ENCODE results near the gene PELI2. TPM values are rescaled to one million over a fixed set of nuclear protein-coding genes. Genes with fewer than 3 reads are reported as not detected.
A peak's percentile ranks its signal among the peaks of the same experiment; 100 is the strongest.

Gene PELI2, protein sequence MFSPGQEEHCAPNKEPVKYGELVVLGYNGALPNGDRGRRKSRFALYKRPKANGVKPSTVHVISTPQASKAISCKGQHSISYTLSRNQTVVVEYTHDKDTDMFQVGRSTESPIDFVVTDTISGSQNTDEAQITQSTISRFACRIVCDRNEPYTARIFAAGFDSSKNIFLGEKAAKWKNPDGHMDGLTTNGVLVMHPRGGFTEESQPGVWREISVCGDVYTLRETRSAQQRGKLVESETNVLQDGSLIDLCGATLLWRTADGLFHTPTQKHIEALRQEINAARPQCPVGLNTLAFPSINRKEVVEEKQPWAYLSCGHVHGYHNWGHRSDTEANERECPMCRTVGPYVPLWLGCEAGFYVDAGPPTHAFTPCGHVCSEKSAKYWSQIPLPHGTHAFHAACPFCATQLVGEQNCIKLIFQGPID
- polyA plus RNA-seq (ENCODE audit: insufficient read length in 12 of 12) = 10 to 100 TPM in 2 of 12 donors, 1 to 10 TPM in 9, not detected in 1; 3.6 to 17.7 (median 5.0) TPM
- long read RNA-seq, donor 1 = 0 reads
- long read RNA-seq, donor 2 = 0 reads
- long read RNA-seq, donor 3 = 0 reads
- long read RNA-seq, donor 4 = 0 reads
- long read RNA-seq, donor 5, full-length matches to known transcripts = 2 of 2 reads
- long read RNA-seq, donor 5, partial matches to known transcripts = 0 of 2 reads
- long read RNA-seq, donor 5, other reads (novel, unspliced or antisense) = 0 of 2 reads
- long read RNA-seq, donor 6 = 0 reads
- long read RNA-seq, donor 7 = 0 reads
- long read RNA-seq, donor 8, full-length matches to known transcripts = 1 of 1 reads
- long read RNA-seq, donor 8, partial matches to known transcripts = 0 of 1 reads
- long read RNA-seq, donor 8, other reads (novel, unspliced or antisense) = 0 of 1 reads
- long read RNA-seq, donor 9 = 0 reads
- long read RNA-seq, donor 10, full-length matches to known transcripts = 1 of 1 reads
- long read RNA-seq, donor 10, partial matches to known transcripts = 0 of 1 reads
- long read RNA-seq, donor 10, other reads (novel, unspliced or antisense) = 0 of 1 reads
- long read RNA-seq, donor 11, full-length matches to known transcripts = 1 of 1 reads
- long read RNA-seq, donor 11, partial matches to known transcripts = 0 of 1 reads
- long read RNA-seq, donor 11, other reads (novel, unspliced or antisense) = 0 of 1 reads

DNA sequence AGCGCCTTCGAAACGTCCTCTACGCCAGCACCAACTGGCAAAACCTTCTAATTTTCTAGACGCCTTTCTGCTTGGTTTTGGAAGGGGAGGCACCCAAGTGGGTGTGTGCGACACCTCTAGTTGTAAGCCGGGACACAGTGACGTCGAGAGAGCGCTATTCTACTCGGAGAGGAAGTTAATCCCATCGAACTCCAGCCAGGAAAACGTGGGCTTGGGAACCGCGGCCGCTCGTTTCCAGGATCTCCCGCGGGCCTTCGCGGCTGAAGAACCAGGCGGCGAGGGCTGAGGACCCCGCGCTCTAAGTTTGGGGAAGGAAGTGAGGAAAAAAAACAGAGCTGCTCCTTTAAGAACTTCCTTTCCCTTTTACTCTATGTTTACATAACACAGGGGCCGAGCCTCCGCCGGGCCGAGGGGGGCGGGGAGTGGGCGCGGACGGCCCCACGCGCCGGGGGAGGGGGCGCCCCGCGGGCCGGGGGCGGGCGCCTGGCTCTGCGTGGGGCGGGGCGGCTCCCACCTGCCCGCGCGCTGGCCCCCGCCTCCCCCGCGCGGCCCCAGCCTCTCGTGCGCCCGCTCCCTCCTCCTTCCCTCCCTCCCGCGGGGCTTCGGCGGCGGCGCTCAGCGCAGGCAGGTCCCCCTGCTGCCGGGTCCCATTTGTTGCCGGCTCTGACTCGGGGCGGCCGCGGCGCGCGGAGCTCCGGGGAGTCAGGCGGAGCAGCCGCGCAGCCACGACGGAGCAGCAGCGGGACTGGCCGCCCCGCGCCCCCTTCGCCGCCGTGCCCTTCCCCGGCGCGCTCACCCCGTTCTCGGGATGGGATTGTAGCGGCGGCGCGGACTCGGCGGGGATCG lies at the start of gene PELI2:
TSS of gene PELI2 (plus strand) at position 647 of the 846 bp plus-strand sequence. CDS start 250 bp downstream, outside the sequence.
- DNase-seq = peak; percentile 63

DNA sequence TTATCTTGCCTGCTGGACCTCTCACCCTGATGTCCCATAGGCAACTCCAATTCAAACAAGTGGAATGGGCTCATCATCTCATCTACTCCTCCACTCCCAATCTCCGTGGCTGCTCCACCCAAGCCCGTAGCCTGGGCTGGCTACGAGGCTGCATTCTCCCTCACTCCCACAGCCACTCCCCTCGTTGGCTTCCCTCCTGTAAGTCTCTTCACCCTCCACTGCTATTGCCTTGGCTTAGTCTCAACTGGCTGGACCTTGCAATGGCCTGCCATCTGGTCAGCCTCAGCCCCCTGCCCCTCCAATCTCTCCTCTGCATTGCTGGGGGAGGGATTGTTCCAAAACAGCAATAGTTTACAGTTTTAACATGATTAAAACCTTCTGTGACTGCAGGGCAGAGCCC lies 44.4 kb upstream of the PELI2 start:
- no peak for DNase-seq

DNA sequence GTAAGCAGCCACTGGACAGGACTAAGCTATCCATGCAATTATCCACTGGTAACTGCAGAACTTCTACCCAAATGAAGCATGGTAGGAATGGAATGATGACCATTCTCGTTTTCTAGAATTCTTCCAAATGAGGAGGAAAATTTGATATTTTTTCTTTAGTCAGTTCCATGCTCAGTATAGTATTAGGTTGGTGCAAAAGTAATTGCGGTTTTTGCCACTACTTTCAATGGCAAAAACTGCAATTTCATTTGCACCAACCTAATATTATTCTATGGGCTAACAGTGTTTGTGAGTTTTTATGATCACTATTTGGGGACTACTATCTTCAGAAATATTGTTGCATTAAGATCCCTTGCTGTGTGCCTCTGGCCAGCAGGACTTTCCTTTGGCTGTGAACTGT lies 42.9 kb upstream of the PELI2 start:
- DNase-seq = no peak

DNA sequence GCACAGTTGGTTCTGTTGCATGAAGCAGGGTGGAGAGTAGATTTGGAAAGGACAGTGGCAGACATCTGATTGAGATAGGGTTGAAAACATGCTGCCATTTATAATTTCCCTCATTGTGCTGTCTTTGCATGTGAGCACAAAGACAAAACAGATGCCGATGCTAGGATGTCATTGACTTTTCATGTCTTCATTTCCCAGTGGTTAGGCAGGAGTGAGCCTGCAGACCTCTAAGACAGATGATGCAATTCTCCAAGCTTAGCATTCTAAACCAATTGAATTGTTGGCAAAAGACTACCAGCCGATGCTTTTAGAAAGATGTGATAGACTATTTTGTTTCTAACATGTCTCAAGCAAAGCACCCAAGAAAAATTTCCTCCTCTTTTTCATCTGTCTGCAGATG lies 37.1 kb upstream of the PELI2 start:
- DNase-seq = no peak

DNA sequence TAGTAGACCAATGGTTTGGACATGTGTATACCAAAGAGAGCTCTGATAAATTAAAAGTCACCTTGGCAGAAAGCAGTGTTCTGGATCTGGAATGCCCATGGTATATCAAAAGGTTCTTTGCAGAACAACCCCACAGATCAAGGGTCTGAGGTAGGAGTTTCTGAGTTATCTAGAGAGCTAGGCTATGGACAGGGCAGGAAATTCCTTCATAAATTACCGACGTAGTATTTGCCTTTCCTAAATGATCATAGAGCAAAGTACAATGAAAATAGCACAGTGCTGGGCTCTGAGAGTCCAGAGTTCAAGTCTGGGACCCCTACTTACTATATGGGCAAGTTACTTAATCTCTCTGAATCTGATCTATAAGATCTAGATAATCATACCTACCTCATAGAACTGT lies 35.3 kb upstream of the PELI2 start:
- DNase-seq = no peak

DNA sequence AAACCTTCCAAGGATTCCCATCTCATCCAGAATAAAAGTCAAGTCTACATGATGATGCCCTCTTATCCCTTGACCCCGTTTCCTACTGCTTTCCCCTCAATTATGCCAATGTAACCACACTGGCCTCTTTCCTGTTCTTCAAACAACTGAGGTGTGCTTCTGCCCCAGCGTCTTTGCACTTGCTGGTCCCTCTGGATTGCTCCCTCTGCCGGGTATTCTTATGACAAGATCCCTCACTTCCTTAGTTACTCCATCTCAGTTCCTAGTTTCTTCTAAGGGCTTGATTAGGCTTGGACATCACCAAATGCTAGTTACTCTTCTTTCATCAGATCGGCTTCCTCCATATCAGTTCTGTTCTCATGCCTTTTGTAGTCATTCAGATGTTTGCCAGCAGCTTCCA lies 32.7 kb upstream of the PELI2 start:
- no peak for DNase-seq

DNA sequence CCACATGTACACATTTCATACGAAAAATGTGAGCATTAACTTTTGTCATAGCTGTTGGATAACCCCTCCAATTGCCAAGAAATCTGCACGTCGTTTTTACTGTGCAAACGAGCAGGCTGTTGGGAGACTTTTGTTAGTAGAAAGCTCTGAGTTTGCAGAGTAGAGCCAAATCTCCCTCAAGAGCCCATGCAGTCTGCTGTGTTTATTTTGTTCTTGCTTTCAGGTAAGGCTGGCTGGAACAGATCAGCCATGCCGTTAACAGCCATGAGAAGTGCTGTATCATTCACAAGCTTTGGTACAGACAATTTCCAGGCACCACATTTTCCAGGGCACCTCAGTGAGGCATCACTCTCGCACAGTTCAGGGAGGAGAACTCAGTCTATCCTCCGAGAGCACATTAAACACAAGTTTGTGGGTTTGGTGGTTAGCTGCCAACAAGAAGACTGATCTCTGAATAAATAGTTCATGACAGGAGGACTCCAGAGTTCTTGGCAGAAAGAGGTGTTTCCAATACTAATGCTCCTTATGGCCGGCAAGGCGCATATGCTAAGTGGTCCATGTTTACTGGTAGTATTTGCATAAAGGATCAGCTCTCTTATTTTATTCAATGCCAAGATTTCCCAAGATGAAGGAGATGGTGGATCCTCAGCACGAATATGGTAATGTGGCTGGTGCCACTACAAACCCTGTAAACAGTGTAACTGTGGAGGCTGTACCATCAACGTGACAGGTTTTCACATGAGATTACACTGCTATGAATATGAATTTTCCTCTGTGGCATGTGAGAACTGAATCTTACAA lies 30.3 kb upstream of the PELI2 start:
- peak; percentile 45 for DNase-seq

DNA sequence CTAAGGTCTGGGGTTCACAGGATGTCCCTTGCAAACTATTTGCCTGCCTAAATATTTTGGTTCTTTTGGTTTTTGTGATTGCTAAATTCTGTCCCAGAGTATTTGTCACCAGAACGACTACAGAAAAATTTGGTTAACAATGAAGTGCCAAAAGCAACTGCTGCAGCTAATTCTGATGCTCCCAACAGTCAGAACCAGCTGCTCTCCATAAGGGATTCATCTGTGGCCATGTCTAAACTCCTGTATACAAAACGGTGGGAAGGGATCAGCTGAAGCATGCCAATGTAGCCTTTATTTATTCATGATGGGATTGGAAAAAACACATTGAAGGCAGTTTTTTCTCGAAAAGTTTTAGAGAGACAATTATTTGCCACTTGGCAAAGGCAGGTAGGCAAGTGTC lies 29.3 kb upstream of the PELI2 start:
- no peak for DNase-seq

DNA sequence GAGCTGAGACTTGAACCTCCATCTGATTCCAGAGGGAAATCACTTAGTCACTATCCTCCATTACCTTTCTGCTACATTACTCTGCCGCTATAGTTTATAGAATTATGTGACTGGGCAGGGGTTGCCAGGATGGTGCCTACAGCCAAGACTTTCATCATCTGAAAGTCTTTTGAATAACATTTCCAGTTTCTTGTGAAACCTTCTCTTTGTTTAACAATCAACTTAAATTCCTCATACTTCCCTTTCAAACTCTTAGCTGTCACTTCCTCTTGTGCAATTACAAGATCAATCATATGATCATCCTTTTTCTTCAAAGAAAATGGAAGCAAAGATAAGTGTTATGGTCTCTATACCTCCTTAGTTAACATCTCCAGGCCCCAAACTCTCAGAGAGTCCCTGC lies 25.4 kb upstream of the PELI2 start:
- DNase-seq = no peak

DNA sequence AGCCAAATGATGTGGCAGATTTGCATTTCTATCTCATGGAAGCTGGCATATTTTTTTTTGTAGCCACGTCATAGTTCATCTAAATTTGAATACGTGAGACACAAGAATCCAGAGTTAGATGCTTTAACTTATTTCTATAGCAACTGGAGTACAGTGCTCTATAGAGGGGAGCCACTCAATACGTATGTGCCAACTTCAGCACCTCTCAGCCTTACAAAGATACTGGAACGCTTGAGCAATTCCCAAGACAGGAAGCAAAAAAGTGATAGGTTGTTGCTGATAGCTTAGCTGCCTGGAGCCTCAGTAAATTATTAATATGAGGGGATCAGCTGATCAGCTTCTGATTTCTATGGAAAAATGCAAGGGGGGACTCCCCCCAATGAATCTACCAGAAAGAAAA lies 24.1 kb upstream of the PELI2 start:
- DNase-seq = no peak

DNA sequence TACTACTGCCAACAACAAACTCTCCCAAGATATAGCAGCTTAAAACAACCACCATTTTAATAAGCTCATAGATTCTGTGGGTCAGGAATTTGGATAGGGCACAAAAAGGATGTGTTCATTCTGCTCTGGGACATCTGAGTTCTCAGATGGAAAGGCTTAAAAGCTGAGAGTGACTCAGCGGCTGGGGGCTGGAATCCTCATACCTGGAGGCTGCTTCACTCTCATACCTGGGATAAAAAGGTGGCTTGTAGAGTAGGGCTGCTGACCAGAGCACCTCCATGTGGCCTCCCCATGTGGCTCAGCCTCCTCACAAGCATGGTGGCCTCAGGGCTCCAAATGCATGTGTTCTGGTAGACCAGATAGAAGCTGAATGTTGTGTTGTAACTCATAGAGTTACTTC lies 20.2 kb upstream of the PELI2 start:
- DNase-seq = no peak

DNA sequence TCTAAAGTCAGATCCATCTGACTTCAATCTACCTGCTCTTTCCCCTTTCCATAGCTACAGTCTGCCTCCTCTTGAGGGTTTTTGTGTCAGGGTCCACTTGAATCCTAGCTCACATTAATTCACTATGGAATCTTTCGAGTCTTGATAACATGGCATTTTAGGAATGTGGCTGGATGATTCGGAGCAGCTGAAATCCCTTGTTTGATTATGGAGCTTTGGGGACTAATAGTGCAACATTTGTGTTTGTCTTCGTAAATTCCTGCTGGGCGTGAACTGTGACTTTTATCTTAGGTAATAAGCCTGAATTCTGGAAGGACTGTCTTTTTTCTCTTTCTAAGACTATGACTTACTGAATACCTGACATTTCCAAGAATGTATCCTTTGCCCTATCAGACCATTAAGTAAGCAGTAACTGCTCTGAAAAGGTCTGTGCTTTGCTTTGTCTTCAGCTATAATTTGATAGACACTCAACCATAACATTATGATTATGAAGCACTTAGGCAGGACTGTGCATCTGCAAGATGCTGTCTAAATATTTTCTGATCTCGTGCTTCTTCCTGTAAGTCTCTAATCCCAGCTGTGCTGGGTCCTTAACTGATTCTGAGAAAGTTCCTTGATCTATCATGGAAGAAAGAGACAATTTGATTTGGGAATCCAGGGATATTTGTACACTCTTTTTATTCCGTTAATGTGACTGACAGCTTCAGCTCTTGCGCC lies 19.0 kb upstream of the PELI2 start:
- no peak for DNase-seq

DNA sequence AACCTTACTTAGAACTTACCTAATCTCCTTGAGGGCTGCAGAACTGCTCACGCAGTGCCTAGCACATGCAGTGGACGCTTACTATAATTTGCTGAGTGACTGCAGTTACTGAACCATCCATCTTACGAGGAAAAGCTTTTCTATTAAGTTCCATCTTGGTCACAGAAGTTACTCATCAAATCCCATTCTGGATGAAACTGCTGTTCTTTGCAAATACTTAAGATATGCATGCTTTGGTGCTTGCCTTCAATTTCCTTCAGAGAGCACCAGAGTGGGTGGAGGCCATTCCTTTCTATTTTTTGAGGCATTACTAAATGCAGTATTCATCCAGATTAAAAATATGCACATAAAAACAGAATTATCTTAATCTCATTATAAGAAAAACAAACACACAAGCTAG lies 17.7 kb upstream of the PELI2 start:
- DNase-seq = no peak

DNA sequence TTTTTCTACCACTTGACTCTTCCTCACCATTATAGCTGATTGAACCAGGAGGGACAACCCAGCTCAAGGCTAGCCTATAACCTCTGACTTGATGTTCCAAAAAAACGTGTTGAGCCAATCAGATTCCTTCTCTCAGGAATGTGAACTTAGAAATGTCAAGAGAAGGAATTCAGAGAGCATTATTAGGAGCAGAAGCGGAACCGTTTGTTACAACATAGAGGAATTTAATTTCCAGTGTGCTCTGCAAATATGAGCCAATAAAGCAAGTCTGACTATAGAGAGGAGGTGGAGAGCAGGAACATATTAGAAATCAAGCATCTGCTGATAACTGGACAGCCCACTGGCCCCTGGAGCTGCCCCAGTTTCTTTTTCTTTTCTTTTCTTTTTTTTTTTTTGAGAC lies 15.3 kb upstream of the PELI2 start:
- no peak for DNase-seq

DNA sequence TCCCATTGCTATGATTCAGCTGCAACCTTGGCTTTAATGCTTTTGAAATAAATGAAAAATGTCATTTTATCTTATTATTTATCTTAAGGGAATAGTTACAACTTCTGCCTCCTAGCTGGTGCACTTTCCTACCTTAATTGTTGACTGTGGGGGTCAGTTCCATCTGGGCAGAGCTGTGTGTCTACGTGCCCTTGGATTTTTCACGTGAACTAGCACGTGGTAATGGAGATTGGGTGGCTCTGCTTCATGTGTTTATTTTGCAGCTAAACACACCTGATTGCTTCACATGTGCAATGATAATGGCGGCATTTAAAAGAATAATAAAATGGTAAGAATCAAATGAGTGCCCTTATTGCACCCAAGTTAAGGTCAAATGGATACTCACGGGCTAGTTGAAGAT lies 10.6 kb upstream of the PELI2 start:
- DNase-seq = no peak

DNA sequence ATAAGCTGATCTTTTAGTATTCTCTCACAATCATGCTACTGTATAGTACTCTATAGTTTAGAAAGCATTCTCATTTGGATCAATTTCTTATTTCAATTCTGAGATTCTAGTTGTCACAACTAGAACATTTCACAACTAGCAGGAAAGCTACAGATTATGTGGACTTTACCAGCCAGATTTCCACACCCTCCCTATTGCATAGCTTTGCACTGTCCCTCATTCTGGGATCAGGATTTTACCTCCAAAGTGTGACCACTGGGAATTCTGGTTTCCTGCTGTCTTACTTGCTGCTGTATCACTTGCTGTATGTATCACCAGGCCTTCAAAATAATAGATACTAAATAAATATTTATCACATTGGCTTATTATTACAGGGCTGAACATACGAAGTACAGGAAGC lies 10.2 kb upstream of the PELI2 start:
- no peak for DNase-seq

DNA sequence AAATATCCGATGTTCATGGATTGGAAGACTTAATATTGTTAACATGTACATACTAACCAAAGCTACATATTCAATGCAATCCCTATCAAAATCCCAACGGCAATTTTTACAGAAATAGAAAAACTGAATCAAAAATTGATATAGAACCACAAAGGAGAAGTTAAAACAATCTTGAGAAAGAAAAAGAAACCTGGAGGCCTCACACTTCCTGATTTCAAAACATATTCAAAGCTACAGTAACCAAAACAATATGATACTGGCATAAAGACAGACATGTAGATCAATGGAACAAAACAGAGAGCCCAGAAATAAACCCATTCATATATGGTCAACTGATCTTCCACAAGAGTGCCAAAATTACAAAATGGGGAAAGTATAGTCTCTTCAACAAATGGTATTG lies 5.4 kb upstream of the PELI2 start:
- no peak for DNase-seq

DNA sequence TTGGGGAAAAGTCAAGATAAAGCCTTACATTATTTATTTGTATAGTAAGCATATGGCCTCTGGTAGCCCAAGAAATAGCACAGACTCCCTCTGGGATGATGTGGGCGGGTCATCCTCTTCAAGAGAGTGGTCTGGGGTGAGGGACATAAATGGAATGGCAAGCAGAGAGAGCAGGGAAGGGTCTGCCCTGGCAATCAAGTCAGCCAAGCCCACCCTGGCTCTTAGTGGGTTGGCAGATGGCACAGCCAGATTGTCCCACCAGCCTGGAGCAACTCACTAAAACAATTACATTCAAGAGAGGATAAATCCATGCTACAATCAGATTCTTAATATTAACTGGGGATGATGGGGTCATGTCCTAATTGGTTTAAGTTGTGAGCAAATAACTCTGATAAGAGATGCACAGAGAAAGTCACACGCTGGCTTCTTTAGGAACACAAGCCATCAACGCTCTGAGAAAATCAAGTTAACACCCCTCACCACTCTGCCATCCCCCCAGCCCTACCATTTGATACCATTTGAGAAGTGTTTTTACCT lies 2.8 kb upstream of the PELI2 start:
- no peak for DNase-seq

DNA sequence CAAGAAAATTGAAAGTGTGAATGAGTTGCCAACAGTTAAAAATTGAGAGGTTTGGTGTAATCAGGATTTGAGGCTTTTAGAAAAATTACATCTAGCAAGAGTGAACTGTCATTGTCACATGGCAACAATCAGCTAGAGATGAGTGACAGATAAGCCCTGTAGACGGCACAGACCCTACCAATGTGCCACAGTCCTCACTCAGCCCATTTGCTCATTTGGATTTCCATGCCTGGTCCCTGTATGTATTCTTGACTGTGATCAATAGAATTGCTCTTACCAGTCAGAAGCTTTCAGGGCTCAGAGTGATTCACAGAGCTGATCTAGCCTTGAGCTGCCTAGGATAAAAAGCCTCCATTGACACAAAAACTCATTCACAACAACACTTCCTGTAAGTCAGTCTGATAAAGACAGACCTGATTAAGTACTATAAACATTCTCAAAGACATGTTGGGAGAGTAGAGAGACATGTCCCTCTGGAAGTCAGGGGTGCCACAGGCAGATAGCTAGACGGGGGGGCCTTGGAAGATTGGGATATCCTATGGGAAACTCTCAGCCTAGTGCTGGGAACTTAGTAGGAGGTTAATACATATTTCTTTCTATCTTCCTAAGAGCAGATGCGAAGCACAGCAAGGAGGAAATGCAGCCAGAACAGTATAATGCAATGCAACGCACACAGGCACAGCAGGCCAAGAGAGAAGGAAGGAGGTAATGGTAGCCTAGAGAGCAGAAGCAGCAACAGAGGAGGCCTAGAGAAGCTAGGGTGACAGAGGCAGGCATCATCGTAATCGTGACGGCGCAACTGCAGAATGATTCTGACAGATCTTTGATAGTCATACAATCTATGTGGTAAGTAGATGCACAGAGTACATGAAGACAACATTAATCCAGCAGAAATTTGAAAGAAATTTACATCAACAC lies 2.0 kb upstream of the PELI2 start:
- DNase-seq = no peak
